ENCODE measurements around the gene PFKFB4.
A peak's percentile ranks its signal among the peaks of the same experiment; 100 is the strongest.
"Not testable (repeated sequence)": the region's sequence is repeated elsewhere in the genome, so short reads cannot be mapped to it uniquely, and the experiment has no call there.

PFKFB4 gene

DNA sequence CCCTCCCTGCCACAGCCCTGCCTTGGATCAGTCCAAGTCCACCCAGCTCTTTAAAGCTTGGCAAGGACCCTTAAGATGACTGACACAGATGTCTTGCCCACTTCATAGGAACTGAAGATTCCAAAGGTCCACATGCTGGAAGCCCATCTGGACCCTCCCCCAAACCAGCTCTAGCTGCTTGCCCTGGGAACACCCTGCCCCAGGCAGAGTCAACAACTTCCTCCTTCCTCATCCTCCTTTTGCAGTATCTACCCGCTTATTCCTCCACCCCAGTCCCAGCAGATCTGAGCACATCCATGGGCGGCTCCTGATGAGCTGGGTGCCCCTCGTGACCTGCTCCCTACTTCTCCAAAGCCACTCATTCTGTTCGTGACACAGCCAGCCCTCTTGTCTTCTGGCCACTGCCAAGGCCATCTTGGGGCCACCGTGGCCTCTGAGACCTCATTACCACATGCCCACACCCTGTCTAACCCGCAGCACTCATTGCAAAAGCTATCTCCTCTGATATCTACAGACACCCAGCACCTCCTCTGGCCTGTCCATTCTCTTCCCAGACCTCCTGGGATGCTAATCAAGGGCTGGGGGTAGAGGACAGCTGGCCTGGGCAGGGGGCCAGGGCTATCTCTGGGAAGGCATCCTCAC, 2.0 kb upstream of the PFKFB4 start:
- peak in 1 of 2 donors; percentile 69 for DNase-seq

DNA sequence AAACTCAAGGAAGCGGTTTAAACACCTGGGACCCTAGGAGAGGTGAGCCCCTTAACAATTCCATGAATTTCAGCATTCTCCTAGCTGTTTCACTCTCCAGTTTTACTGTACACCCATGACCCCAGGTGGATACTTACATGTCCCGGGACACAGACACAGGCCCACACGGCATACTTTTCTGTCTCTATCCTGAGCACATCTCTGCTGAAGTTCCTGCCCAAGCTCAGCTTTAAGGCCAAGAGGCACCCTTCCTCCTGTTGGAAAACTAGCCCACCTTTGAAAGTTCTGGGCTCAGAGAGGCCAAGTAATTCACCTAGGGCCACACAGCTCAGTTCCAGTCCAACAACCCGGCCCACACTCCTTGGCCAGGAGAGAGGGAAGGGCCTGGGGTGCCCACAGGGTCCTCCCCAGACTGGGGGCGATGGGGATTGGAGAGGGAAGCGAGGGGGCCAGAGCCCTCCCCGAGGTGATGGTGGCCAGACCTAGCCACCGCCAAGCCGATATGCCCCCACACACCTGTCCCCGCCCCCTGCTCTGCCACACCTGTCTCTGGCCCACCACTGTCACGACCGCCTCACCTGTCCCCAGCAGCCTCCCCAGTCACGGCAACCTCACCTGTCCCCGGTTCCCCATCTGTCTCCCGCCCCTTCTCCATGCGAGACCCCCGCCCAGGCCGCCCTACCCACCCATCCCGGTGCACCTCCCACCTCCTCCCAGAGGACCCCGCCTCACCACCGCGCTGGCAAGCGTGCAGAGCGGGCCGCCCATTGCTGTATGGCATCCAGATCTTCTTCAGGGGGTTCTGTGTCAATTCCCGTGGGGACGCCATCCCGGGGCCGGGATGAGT, 431 bp downstream of the PFKFB4 start:
- DNase-seq: no peak

DNA sequence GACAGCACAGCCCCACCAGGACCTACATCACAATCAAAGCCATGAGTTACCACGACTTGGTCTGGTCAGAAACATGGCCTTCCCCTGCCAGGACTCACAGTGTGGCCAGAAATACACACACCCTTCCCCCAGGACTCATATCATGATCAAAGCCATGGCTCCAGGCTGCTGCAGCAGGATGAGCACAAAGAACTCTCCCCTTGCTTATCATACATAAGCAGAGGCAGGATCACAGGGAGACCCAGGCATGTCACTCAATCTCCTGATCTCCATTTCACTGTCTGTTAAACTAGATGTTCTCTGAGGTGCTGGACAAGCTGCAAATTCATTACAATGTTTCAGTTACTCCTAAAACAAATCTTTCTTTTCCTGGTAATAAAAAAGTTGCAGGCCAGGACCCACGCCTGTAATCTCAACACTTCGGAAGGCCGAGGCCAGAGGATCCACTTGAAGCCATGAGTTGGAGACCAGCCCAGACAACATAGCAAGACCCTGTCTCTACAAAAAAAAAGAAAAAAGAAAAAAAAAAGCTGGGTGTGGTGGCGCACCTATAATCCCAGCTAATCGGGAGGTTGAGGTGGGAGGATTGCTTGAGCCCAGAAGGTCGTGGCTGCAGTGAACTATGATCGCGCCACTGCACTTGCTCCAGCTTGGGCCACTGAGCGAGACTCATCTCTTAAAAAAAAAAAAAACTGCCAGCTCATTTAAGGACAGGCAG, 1.2 kb downstream of the PFKFB4 start:
- DNase-seq: no peak

DNA sequence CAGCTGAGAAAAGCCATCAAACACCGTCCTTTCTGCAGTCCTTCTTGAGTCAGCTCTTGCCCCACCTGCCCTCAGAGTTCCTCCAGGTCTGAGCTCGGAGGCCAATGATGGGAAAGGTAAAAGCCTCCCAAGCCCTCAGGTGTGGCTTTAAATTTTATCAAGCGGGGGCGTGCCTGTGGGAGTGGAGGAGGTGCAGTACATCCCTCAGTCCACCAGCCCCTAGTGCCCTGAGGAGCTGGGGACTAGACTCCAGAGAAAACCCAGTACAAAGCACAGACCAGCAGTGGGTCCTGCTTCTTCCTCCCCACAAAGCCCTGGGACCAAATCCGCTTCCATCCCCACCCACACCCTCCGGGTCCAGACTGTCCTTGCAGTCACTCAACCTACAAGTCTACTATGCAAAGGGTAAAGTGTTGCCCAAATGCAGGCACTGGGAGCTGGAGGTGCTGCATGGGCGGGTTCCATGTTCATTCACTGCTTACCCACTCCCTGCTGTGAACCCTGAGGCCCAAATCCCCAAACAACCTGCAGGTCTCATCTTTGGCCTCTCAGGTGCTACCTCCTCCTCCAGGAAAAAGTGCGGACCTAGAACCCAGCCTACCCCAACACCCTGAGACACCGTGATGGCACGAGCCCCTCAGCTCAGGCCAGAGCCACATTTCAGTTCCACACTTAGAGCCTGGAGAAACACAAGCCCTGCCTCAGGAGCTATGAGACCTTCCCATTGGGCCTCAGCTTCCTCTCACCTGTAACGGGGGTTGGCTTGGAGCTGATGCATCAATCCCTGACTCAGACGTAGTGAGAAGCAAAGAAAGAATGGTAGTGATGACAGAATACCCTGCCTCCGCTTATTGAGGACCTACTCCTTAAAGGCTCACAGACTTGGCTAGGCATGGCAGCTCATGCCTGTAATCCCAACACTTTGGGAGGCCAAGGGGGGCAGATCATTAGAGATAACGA, 2.4 kb downstream of the PFKFB4 start:
- DNase-seq: no peak

DNA sequence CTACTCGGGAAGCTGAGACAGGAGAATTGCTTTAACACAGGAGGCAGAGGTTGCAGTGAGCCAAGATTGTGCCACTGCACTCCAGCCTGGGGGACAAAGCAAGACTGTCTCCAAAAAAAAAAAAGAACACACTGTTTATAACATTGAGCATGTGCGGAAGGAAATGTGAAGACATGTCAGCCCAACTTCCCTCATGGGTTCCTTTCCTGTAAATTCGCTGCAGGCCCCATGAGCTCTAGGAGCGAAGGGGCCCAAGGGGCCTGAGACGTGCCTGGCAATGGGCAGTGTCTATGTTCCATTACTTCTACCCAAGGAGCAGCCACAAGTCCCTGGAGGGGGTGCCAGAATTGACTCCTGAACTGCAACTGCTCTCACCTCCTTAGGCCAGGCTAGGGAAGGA, 3.2 kb downstream of the PFKFB4 start:
- DNase-seq: no peak

DNA sequence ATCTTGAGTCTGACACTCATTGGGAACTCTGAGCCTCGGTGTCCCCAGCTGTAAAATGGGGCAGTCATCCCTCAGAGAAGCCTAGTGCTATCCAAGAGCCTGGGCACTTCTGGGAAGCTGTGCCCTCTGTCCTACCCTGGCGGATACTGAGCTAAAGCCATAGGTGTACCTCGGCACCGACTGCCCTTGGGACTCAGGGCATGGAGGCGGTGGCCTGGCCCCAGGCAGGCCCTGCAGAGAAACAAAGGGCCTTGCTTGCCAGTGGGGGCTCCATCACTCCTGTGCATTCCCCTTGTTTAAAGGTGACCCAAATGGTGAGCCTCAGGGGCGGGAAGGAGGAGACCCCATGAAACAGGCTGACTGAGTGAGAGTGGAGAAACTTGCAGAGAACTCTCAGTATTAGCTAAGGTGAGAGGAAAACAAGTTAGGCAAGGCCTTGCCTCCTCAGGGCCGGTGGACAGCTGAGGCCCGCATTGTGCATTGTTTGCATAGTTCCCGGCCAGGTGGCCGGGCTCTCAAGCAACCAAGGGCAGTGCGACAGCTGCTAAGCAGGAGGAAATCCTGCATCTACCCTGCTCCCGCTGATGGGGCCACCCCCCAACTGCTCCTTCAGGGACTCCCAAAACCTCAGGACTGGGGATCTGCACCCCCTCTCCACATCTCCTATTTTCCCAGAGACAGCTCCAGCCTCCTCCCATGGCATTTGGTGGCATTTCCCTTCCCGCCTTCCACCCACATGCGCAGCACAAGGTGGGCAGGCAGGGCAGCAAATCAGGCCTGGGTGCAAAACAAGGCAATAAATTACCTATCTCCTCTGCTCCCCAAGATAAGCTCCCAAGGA, 4.3 kb downstream of the PFKFB4 start:
- DNase-seq: no peak

DNA sequence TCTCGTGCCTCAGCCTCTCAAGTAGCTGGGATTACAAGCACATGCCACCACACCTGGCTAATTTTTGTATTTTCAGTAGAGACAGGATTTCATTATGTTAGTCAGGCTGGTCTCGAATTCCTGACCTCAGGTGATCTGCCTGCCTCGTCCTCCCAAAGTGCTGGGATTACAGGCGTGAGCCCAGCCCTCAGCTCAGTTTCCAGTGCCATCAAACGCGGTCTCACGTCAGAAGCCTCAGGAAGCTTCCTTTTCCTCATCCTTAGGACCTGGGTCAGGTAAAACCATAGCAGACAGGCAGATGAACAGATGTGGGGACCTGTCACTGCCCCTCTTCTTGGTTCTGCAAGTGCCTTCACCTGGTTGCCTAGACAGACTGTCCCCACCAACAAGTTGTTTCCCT, 5.0 kb downstream of the PFKFB4 start:
- DNase-seq: not testable (repeated sequence)

DNA sequence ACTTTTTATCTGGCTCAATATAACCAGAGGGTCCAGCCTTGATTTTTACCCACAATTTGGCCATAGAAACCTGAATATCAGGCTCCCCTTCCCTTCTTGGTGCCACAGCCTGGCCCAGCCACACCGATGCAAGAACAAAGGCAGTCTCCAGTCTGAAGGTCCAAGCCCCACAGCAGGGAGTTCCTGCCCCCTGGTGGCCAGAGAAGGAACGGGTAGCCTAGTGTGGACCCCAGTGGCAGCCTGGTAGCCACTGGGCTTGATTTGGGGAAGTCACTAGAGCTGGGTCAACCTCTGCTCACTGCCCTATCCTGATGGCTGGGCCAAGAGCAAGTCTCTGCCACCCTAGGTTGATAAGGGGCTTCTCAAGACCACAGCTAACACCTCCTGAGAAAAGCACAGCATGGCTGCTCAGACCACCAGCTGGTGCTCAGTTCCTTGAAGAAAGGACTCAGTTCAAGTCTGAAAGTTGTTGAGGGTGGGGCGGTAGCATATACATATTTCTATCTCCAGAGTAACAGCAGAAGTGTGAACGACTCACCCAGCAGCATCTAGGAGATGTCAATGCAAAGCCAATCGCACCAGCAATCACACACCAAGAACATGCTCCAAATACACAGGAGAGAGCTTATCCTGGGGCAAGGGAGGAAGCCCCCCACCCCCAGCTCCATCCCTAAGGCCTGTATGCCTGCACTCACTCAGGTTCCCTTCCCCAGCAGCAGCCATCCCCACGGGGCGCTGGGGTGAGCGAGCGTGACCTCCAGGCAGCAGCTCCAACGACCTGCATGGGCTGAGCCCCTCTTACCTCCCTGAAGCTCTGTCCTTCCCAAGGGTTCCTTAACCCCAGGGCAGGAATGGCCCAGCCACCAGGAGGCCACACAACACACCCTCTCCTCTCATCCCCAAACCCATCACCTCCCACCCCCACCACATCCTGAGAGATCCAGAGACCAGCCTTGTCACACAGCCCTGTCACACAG, 7.6 kb downstream of the PFKFB4 start:
- peak; percentile 70 to 73 for DNase-seq

DNA sequence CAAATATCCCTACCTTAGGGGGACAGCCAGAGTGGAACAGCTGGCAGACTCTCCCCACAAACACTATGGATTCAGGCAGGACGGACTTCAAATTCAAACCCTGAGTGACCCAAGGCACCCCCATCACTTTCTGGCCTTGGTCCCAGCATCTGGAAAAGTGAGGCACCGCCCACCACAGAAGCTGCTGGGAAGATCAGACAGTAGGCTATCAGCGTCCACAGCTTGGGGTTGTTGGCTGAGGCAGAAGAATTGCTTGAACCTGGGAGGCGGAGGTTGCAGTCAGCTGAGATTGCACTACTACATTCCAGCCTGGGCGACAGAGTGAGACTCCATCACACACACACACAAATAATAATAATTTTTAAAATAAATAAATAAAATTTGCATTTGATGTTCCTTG, 8.5 kb downstream of the PFKFB4 start:
- no peak for DNase-seq

DNA sequence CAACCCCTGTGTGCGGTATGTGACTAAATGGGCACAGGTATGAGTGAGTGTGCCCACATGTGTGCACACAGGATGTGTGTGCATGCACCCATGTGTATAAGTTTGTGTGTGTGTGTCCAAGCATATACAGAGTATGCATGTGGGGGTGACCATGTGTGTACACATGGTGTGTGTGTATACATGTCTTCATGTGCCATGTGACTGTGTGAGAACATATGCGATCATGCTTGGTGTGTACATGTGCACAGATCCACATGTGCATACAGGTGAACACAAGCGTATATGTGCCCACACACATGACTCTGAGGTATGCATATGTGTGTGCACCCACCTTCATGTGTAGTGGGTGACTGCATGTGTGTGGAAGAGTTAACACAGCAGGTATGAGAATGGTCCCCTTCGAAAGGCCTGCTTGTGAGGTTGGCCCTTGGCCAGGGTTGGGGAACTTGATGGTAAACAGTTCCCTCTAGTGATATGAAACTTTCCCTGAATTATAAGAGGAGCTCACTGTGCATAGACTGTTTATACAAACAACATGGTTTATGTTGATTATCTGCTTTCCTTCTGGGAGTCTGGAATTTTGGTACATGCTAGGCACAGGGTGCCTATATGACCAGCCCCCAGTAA, 10.3 kb downstream of the PFKFB4 start:
- no peak for DNase-seq

DNA sequence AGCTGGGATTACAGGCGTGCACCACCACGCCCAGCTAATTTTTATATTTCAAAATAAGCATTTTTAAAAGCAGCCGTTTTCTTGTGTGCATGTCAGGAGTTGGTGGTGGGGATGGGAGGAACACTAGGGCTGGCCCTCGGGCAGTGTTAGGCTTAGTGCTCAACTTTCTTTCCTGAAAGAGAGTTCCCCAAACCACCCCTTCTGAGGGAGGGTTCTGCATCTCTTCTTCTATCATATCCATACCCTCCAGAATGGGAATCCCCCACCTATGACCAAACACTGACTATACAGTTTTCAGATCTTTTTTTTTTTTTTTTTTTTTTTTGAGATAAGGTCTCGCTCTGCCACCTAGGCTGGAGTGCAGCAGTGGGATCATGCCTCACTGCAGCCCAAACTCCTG, 12.5 kb downstream of the PFKFB4 start:
- no peak for DNase-seq

DNA sequence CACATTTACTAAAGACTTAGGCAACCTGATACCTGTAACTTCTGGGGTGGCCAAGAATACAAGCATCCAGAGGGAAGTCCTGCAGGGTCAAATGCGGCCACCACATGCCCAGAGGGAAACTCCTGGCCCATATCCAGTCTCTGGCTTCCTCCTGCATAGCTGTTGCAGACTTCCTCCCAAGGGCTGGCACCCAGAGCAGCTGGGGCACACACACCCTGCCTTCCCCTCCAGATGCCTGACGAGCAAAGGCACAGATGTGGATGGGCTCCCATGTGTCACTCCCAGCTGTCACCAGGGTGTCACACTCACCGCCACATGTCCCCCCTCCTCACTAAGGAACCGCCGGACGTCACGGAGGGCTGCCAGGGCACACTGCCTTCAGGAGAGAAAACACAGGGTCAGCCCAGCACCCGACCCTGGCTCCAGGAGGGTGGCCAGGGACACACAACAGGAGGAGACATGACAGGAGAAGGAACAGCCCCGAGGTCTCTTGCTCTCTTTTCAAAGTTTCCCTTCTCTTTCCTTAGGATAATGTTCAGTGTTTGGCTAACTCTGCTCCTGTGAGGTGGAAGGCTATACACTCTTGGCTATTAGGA, 13.2 kb downstream of the PFKFB4 start:
- peak in 1 of 2 donors; percentile 48 for DNase-seq

DNA sequence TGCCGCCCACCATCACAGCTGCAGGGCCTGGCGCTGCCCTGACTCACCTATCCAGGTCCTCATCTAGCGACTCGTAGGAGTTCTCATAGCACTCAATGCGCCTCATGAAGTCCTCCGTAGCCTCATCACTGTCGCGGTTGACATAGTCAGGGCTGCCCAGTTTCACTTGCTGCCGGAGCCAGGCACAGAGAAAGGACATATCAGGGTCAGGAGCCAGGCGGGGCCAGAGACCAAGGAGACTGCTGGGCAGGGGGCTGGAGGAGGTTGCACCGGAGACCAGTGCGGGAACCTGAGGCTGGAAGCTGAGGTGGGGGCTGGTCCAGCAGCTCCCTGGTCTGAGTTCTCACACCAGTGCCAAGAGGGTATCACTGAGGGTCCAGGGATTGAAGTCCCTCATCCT, 18.2 kb downstream of the PFKFB4 start:
- no peak for DNase-seq

DNA sequence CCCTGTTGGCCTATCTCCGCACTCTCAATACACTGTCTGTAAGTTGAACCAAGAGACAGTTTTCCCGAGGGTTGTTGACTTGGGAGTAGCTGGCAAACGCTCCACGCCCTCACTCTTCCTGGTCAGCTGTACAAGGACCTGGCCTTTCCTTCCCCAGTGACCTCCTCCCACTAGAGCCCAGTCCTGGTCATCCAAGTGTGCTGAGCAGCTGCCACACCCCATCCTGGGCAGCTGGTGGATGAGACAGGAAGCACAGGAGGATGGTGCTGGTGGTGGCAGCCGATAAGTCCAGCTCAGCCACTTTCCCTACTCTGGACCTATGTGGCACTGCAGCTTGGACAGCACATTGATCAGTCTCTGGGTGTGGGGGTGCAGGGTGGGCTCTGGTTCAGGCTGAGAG, 19.8 kb downstream of the PFKFB4 start:
- no peak for DNase-seq

DNA sequence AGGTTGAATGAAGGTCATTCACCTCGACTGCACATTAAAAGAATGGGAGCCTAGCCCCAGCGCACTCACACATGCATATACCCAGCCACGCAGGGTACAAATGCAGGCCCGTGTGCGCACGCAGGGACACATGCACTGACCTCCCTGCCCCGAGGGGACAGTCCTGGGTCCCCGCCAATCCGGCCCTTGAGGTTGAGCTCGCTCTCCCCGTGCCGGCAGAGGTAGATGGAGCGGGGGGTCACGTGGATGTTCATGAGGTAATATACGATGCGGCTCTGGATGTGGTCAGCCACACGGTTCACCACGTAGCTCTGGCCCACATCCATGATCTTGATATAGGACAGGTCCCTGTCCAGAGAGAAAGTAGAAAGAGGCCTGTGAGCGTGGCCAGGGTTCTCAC, 20.5 kb downstream of the PFKFB4 start:
- no peak for DNase-seq

DNA sequence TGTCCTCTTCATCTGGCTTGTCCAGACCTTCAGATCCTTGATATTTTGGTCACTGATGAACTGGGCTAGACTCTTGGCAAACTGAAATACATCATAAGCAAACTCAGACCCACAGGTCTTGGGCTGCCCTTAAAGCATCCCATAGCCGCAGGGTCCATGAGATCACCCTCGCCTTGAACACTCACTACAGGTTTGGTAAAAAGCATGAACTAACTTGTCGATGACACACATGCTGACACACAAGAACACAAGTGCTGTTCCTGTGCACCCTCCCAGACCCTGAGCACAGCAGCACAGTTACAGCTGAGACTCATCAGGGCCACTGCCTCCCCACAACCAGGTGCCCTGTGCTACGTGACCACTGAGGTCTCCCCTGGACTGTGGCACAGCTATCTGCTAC, 21.0 kb downstream of the PFKFB4 start:
- DNase-seq: no peak

DNA sequence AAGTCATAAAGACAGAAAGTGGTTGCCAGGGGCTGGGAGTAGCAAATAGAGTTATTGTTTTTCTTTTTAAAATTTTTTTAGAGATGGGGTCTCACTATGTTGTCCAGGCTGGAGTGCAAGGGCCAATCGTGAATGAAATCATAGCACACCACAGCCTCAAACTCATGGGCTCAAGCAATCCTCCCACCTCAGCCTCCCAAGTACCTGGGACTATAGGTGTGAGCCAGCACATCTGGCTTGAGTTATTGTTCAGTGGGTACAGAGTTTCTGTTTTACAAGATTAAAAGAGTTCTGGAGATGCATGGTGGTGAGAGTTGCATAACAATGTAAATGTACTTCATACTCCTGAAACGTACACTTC, 23.6 kb downstream of the PFKFB4 start:
- no peak for DNase-seq

DNA sequence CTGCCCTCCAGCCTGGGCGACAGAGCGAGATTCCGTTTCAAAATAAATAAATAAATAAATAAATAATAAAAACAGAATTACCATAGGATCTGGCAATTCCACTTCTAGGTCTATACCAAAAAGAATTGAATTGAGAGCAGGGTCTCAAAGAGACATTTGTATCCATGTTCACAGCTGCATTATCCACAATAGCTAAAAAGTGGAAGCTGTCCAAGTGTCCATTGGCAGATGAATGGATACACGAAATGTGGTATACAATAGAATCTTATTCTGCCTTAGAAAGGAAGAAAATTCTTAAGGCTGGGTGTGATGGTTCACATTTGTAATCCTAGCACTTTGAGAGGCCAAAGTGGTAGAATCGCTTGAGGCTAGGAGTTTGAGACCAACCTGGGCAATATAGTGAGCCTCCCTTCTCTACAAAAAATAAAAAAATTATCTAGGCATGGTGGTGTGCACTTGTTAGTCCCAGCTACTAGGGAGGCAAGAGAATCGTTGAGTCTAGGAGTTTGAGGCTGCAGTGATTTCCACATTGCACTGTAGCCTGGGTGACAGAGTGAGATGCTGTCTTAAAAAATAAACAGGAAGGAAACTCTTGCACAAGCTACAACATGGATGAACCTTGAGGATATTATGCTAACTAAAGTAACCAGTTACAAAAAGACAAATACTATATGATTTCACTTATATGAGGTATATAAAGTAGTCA, 24.2 kb downstream of the PFKFB4 start:
- DNase-seq: no peak

DNA sequence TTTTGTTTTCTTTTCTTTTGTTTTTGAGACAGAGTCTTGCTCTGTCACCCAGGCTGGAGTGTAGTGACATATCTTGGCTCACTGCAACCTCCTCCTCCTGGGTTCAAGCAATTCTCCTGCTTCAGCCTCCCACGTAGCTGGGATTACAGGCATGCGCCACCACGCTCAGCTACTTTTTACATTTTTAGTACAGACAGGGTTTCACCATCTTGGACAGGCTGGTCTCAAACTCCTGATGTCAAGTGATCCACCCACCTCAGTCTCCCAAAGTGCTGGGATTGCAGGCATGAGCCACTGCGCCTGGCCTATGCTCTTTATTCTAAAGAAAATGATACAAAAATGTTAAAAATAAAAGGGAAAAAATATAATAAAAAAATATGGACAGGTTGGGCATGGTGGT, 25.9 kb downstream of the PFKFB4 start:
- DNase-seq: not testable (repeated sequence)
